GM12875 (cell line): Measurements from ENCODE around the gene SLCO6A1.
"Not testable (repeated sequence)": the region's sequence is repeated elsewhere in the genome, so short reads cannot be mapped to it uniquely, and the experiment has no call there.

Experiments used
- H3K4me3 ChIP-seq: one replicate; pipeline ENCODE4 v1.5.1; 2011; ENCODE audit warnings: low read depth, low read length, control low read depth
- TF ChIP-seq, protein P1 (sequence below): IDR thresholded peaks from 2 replicates; pipeline ENCODE4 v1.5.1; 2011; ENCODE audit warnings: low read depth, mild to moderate bottlenecking, control low read depth, inconsistent platforms, low read length, moderate library complexity, borderline replicate concordance; ENCODE audit not compliant: insufficient read depth

Gene SLCO6A1

DNA sequence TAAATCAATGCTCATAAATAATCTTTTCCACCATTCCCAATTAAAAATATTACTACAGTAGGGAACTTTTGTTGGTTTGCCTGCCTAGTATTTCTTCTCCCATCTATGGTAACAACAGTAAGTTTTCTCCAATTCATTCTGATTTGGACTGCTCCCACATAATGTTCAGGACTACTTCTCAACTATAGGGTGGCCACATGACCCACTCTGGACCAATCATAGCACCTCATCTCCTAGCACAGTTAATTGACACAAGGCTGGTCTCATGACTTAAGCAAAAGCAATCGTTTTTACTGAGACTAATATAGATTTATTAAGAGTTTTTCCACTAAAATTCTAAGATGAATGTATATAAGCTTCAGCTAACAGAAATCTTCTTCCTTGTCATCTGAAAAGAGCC is 28.7 kb upstream of the SLCO6A1 start:
- TF ChIP-seq, protein P1, sequence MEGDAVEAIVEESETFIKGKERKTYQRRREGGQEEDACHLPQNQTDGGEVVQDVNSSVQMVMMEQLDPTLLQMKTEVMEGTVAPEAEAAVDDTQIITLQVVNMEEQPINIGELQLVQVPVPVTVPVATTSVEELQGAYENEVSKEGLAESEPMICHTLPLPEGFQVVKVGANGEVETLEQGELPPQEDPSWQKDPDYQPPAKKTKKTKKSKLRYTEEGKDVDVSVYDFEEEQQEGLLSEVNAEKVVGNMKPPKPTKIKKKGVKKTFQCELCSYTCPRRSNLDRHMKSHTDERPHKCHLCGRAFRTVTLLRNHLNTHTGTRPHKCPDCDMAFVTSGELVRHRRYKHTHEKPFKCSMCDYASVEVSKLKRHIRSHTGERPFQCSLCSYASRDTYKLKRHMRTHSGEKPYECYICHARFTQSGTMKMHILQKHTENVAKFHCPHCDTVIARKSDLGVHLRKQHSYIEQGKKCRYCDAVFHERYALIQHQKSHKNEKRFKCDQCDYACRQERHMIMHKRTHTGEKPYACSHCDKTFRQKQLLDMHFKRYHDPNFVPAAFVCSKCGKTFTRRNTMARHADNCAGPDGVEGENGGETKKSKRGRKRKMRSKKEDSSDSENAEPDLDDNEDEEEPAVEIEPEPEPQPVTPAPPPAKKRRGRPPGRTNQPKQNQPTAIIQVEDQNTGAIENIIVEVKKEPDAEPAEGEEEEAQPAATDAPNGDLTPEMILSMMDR: no peak

DNA sequence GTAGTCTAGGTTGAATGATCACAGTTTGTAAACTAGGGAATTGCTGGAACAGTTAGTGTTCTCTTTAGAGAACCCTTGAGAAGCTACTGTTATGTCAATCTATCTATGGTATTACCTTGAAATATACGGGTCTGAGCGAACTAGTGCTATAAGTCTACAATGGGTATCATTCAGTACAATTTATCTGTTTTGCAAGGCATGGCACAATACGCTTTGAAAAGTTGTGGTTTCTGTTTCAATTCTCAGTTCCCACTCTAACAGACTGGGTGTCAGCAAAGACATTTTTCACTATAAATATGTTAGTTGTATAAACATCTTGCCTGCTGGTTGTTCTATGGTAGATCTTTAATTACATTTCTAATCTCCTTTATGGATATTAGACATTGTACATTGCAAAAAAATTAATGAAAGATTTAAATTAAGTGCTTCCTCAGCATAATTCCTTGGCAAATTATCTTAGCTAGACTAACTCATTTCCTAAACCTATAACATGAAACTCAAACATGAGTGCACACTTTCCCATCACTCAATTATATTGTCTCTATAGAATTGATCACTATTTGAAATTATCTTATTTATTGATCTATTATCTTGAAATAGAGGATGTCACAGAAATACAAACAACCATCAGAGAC is 24.9 kb upstream of the SLCO6A1 start:
- TF ChIP-seq, protein P1: no peak
- H3K4me3 ChIP-seq: no peak overlapping the region

More for the DNA sequence above, 28.7 kb upstream of the SLCO6A1 start:
- no peak overlapping the region for H3K4me3 ChIP-seq

DNA sequence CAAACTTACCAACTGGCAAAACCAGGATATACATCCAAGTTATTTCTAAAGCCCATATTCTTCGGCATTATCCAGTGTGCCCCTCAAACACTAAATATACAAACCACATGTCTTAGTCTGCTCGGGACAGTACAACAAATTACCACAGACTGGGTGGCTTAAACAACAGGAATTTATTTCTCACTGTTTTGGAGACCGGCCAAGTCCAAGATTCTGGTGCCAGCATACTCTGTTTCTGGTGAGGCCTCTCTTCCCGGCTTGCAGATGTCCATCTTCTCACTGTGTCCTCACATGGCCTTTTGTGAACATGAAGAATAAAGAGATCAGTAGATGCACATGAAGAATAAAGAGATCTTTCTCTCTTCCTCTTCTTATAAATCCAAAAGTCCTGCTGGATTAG is 12.9 kb upstream of the SLCO6A1 start:
- TF ChIP-seq, protein P1: no peak
- no peak overlapping the region for H3K4me3 ChIP-seq

DNA sequence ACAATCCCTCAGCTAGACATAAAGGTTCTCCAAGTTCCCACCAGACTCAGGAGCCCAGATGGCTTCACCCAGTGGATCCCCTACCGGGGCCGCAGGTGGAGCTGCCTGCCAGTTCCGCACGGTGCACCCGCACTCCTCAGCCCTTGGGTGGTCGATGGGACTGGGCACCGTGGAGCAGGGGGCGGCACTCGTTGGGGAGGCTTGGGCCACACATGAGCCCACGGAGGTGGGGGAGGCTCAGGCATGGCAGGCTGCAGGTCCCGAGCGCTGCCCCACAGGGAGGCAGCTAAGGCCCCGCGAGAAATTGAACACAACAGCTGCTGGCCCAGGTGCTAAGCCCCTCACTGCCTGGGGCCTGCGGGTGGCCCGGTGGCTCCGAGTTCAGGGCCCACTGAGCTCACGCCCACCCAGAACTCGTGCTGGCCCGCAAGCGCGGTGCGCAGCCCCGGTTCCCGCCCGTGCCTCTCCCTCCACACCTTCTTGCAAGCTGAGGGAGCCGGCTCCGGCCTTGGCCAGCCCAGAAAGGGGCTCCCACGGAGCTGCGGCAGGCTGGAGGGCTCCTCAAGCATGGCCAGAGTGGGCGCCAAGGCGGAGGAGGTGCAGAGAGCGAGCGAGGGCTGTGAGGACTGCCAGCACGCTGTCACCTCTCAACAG is 7.4 kb downstream of the SLCO6A1 start:
- not testable (repeated sequence) for H3K4me3 ChIP-seq

DNA sequence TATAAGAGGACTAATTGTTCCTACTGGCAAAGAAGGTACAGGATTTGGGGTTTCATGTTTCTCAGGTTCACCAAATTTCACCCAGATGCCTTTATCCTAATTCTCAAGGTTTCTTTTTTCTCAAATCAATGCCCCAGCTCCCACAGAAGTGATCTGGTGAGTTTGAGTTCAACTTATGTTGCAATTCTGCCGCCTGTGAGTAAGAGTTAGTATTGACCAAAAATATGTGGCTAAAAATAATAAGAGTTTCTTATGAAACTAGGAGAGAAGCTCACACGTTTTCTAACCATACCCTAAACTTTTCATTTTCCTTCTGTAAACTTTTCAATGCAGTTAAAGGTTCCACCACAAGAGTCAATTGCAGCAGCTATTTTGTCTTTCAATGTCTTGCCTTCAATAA is 15.1 kb downstream of the SLCO6A1 start:
- TF ChIP-seq, protein P1: no peak
- H3K4me3 ChIP-seq: no peak overlapping the region

DNA sequence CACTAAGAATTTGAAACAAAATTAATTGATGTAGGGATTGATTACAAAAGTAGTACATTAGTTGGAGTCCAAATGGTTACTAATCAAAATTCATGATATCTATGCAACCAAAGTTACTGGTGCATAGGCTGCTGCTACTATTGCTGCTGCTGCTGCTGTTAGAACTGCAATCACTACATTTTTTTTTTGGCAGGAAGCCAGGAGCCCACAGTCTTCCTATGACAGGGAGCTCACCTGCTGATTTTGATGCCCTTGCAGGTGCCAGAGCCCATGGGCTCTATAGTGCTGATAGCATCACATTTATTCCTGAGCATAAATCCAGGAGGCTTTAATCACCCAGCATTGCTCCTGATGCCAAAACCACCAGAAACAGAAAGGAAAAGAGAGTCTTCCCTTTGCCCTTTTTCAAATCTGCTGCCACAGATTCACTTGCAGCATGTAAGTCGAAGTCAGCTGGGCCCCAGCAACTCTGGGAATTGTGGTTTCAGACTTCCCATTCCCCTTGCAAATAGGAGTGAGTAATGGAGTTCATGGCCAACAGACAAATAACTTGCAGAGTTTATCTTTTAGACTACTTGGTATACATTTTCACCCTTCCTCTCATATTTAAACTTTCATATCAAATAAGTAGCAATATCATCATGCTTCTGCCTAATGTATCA is 17.6 kb downstream of the SLCO6A1 start:
- TF ChIP-seq, protein P1: no peak
- H3K4me3 ChIP-seq: no peak overlapping the region

DNA sequence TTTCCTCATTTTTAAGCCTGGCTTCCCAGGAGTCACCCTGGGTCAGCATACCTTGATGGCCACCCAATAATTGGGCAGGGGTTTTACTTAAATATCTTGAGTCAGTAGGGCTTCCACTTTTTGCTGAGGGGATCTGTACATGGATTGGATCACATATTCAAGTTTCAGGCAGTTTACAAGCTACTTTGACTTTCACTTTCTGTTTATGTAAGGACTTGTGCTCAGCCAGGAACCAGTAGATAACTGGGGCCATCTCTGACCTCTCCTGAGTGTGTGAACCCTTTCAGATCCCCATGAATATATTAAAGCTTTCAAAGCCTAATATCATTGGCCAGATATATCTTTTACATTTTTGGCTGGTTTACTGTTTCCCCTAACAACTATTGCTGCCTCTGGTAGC is 45.1 kb downstream of the SLCO6A1 start:
- no peak overlapping the region for H3K4me3 ChIP-seq
- TF ChIP-seq, protein P1: no peak
